ENCODE data around the gene ULK1.

The ULK1 gene

GRCh38 chr12:131921866-131922769 lies 27.7 kb downstream of the ULK1 start:
- no peak for FAIRE-seq

GRCh38 chr12:131922772-131923171 lies 28.4 kb downstream of the ULK1 start:
- no peak for FAIRE-seq

- no peak for FAIRE-seq
These were observed 28.8 kb downstream of the ULK1 start for GRCh38 chr12:131923260-131923659.

GRCh38 chr12:131927110-131928079 lies 33.0 kb downstream of the ULK1 start:
- FAIRE-seq: no peak

GRCh38 chr12:131928080-131928710 lies 33.8 kb downstream of the ULK1 start:
- no peak for FAIRE-seq

GRCh38 chr12:131928711-131929580 lies 34.5 kb downstream of the ULK1 start, which contains the start of gene PUS1:
Gene PUS1, plus strand, starts transcription at chr12:131929276. Its CDS starts 447 bp downstream, at chr12:131929723.
- FAIRE-seq: no peak

- no peak for FAIRE-seq
These were observed 35.4 kb downstream of the ULK1 start for GRCh38 chr12:131929581-131930456.

- FAIRE-seq: no peak
These were observed 36.1 kb downstream of the ULK1 start for GRCh38 chr12:131930510-131930909.

- no peak for FAIRE-seq
These were observed 39.0 kb downstream of the ULK1 start for GRCh38 chr12:131933387-131933786.

GRCh38 chr12:131934535-131934934 lies 40.1 kb downstream of the ULK1 start:
- FAIRE-seq: no peak

- FAIRE-seq: no peak
These were observed 43.7 kb downstream of the ULK1 start for GRCh38 chr12:131938082-131938481.

GRCh38 chr12:131939007-131939406 lies 44.6 kb downstream of the ULK1 start:
- no peak for FAIRE-seq

- no peak for FAIRE-seq
These were observed 45.7 kb downstream of the ULK1 start for GRCh38 chr12:131940141-131940547.

- no peak for FAIRE-seq
These were observed 46.9 kb downstream of the ULK1 start for GRCh38 chr12:131941116-131941986.

- FAIRE-seq: no peak
These were observed 47.5 kb downstream of the ULK1 start for GRCh38 chr12:131941987-131942341.

- FAIRE-seq: no peak
These were observed 48.2 kb downstream of the ULK1 start for GRCh38 chr12:131942671-131943070.

GRCh38 chr12:131943389-131943788 lies 49.0 kb downstream of the ULK1 start:
- FAIRE-seq: no peak

- no peak for FAIRE-seq
These were observed 49.5 kb downstream of the ULK1 start for GRCh38 chr12:131943876-131944275.

GRCh38 chr12:131944601-131945251 lies 50.3 kb downstream of the ULK1 start:
- no peak for FAIRE-seq
